Fibroblast of lung (primary cell): ENCODE results near the gene CLSTN2.

Experiments
- EZH2 ChIP-seq: IDR thresholded peaks from 2 replicates; pipeline ENCODE4 v1.5.1; 2012; ENCODE audit warnings: low read length, control low read depth, mild to moderate bottlenecking; ENCODE audit errors: missing control alignments
- TF ChIP-seq, protein P1 (sequence below), 2 donors: IDR thresholded peaks in 1 of 2; conservative IDR thresholded peaks in 1 of 2; 1 replicate in 1 of 2; 2 replicates in 1 of 2; pipeline ENCODE4 v1.5.1; 2011 to 2012; ENCODE audit warnings: low read length in 2 of 2, control low read depth in 1 of 2, inconsistent platforms in 1 of 2, low read depth in 1 of 2, mild to moderate bottlenecking in 1 of 2

DNA sequence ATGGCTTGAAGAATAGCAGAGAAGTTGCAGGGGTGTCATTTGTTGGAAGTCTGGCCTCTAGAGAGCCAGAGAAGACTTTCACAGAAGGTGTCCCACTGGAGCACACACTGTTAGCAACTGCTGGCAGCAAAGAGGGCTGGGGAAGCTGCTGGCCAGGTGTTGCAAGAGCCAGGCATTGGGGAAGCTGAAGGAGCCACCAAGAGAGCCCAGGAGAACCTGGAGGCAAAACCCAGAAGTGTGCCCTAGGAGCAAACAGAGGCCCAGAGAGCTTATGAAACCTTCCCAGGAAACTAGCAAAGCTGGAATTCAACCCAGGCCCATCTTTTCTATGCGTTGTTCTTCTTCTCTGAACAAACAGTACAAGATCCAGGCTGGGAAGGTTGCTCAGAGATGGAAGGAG, 610.2 kb downstream of the CLSTN2 start:
- TF ChIP-seq, protein P1, sequence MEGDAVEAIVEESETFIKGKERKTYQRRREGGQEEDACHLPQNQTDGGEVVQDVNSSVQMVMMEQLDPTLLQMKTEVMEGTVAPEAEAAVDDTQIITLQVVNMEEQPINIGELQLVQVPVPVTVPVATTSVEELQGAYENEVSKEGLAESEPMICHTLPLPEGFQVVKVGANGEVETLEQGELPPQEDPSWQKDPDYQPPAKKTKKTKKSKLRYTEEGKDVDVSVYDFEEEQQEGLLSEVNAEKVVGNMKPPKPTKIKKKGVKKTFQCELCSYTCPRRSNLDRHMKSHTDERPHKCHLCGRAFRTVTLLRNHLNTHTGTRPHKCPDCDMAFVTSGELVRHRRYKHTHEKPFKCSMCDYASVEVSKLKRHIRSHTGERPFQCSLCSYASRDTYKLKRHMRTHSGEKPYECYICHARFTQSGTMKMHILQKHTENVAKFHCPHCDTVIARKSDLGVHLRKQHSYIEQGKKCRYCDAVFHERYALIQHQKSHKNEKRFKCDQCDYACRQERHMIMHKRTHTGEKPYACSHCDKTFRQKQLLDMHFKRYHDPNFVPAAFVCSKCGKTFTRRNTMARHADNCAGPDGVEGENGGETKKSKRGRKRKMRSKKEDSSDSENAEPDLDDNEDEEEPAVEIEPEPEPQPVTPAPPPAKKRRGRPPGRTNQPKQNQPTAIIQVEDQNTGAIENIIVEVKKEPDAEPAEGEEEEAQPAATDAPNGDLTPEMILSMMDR (conservative IDR thresholded peaks at IDR 0.05 in 1 of 2, IDR thresholded peaks at IDR 0.05 in 1 of 2; ENCODE audit: low read depth in 1 of 2, low read length in 2 of 2), result no peak
- TF ChIP-seq EZH2, result no peak
